ENCODE results near the gene ALDH3A1. TPM values are rescaled to one million over a fixed set of nuclear protein-coding genes. Genes with fewer than 3 reads are reported as not detected.

The ALDH3A1 gene
- total and polyA plus RNA-seq, 2 experiments from 2014 or later: 0.17 to 0.21 TPM

DNA sequence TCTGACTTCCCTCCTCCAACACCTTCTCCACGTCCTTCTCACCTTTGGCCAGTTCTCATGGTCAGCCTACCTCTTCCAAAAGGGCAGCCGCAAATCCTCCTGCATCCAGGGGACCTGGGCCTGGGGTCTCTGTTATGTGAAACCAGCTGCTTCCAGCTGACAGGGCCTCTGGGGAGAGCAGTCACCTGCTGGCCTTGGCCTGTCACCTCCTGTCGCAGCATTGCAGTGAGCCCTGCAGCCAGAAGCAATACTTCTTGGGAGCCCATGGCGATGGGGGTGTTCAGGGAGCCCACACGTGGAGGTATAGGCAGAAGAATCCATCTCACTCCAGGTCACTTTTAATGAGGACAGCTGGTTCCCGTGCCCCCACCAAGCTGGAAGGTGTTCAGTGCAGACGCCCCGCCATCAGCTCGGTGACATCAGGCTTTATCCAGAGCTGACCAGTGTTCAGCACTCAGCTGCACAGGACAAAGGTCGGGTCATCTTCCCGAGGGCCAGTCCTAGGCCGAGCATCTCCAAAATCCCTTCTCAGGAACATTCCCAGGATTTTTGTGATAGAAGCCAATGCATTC, 30.0 kb downstream of the ALDH3A1 start:
- Histone ChIP-seq H3K9me2 (ENCODE audit: insufficient read depth) (no peaks in the 10 kb centered on the region), H3K27me3 (ENCODE audit: insufficient read depth) (no peaks in the 10 kb centered on the region), H3F3A (replicated peaks; ENCODE audit: low read depth) (no peaks in the 10 kb centered on the region), H3K4me1 (ENCODE audit: insufficient read depth) (no peaks in the 10 kb centered on the region), H3K36me3 (ENCODE audit: insufficient read depth) (no peaks in the 10 kb centered on the region), H3K27ac (ENCODE audit: low read depth) (no peak overlapping the region), H3K79me2 (replicated peaks; ENCODE audit: insufficient read depth) (no peaks in the 10 kb centered on the region), H4K20me1 (replicated peaks; ENCODE audit: insufficient read depth) (no peaks in the 10 kb centered on the region), H3K4me2 (no peak overlapping the region), H3K4me3 (no peak overlapping the region), H2AFZ (no peak overlapping the region)
- Mint-ChIP-seq H3K4me3 (no peak overlapping the region), H3K4me1 (peaks cover 11% of the 10 kb centered on the region), H3K27ac (no peak overlapping the region), H3K36me3 (ENCODE audit: low read depth) (no peaks in the 10 kb centered on the region), H3K27me3 (ENCODE audit: insufficient read depth, low read depth, poor library complexity) (peaks cover 13% of the 10 kb centered on the region), H3K9me3 (no peaks in the 10 kb centered on the region; the same call in 2 of the 3 replicates)
- ATAC-seq: no peak
- TF ChIP-seq, protein P1, sequence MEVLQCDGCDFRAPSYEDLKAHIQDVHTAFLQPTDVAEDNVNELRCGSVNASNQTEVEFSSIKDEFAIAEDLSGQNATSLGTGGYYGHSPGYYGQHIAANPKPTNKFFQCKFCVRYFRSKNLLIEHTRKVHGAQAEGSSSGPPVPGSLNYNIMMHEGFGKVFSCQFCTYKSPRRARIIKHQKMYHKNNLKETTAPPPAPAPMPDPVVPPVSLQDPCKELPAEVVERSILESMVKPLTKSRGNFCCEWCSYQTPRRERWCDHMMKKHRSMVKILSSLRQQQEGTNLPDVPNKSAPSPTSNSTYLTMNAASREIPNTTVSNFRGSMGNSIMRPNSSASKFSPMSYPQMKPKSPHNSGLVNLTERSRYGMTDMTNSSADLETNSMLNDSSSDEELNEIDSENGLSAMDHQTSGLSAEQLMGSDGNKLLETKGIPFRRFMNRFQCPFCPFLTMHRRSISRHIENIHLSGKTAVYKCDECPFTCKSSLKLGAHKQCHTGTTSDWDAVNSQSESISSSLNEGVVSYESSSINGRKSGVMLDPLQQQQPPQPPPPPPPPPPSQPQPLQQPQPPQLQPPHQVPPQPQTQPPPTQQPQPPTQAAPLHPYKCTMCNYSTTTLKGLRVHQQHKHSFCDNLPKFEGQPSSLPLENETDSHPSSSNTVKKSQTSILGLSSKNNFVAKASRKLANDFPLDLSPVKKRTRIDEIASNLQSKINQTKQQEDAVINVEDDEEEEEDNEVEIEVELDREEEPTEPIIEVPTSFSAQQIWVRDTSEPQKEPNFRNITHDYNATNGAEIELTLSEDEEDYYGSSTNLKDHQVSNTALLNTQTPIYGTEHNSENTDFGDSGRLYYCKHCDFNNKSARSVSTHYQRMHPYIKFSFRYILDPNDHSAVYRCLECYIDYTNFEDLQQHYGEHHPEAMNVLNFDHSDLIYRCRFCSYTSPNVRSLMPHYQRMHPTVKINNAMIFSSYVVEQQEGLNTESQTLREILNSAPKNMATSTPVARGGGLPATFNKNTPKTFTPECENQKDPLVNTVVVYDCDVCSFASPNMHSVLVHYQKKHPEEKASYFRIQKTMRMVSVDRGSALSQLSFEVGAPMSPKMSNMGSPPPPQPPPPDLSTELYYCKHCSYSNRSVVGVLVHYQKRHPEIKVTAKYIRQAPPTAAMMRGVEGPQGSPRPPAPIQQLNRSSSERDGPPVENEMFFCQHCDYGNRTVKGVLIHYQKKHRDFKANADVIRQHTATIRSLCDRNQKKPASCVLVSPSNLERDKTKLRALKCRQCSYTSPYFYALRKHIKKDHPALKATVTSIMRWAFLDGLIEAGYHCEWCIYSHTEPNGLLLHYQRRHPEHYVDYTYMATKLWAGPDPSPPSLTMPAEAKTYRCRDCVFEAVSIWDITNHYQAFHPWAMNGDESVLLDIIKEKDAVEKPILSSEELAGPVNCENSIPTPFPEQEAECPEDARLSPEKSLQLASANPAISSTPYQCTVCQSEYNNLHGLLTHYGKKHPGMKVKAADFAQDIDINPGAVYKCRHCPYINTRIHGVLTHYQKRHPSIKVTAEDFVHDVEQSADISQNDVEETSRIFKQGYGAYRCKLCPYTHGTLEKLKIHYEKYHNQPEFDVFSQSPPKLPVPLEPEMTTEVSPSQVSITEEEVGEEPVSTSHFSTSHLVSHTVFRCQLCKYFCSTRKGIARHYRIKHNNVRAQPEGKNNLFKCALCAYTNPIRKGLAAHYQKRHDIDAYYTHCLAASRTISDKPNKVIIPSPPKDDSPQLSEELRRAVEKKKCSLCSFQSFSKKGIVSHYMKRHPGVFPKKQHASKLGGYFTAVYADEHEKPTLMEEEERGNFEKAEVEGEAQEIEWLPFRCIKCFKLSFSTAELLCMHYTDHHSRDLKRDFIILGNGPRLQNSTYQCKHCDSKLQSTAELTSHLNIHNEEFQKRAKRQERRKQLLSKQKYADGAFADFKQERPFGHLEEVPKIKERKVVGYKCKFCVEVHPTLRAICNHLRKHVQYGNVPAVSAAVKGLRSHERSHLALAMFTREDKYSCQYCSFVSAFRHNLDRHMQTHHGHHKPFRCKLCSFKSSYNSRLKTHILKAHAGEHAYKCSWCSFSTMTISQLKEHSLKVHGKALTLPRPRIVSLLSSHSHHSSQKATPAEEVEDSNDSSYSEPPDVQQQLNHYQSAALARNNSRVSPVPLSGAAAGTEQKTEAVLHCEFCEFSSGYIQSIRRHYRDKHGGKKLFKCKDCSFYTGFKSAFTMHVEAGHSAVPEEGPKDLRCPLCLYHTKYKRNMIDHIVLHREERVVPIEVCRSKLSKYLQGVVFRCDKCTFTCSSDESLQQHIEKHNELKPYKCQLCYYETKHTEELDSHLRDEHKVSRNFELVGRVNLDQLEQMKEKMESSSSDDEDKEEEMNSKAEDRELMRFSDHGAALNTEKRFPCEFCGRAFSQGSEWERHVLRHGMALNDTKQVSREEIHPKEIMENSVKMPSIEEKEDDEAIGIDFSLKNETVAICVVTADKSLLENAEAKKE (CRISPR knock-in tag; IDR thresholded peaks at IDR 0.05): no peak
- TF ChIP-seq ZNF114 (CRISPR knock-in tag; IDR thresholded peaks at IDR 0.05): no peak
- TF ChIP-seq JUNB (IDR thresholded peaks at IDR 0.05; ENCODE audit: unreplicated experiment): no peak
- TF ChIP-seq ZNF331 (CRISPR knock-in tag; IDR thresholded peaks at IDR 0.05; ENCODE audit: low read depth): no peak
- no peak for TF ChIP-seq CREB1 (CRISPR knock-in tag; IDR thresholded peaks at IDR 0.05; ENCODE audit: low read depth)
- no peak for TF ChIP-seq EZH2 (IDR thresholded peaks at IDR 0.05; ENCODE audit: low read depth, unreplicated experiment)
- TF ChIP-seq STAT1 (IDR thresholded peaks at IDR 0.05; ENCODE audit: unreplicated experiment): no peak
- TF ChIP-seq, protein P2, sequence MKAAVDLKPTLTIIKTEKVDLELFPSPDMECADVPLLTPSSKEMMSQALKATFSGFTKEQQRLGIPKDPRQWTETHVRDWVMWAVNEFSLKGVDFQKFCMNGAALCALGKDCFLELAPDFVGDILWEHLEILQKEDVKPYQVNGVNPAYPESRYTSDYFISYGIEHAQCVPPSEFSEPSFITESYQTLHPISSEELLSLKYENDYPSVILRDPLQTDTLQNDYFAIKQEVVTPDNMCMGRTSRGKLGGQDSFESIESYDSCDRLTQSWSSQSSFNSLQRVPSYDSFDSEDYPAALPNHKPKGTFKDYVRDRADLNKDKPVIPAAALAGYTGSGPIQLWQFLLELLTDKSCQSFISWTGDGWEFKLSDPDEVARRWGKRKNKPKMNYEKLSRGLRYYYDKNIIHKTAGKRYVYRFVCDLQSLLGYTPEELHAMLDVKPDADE (IDR thresholded peaks at IDR 0.05): no peak
- no peak for TF ChIP-seq NANOG (IDR thresholded peaks at IDR 0.05; ENCODE audit: borderline replicate concordance)
- TF ChIP-seq, protein P3, sequence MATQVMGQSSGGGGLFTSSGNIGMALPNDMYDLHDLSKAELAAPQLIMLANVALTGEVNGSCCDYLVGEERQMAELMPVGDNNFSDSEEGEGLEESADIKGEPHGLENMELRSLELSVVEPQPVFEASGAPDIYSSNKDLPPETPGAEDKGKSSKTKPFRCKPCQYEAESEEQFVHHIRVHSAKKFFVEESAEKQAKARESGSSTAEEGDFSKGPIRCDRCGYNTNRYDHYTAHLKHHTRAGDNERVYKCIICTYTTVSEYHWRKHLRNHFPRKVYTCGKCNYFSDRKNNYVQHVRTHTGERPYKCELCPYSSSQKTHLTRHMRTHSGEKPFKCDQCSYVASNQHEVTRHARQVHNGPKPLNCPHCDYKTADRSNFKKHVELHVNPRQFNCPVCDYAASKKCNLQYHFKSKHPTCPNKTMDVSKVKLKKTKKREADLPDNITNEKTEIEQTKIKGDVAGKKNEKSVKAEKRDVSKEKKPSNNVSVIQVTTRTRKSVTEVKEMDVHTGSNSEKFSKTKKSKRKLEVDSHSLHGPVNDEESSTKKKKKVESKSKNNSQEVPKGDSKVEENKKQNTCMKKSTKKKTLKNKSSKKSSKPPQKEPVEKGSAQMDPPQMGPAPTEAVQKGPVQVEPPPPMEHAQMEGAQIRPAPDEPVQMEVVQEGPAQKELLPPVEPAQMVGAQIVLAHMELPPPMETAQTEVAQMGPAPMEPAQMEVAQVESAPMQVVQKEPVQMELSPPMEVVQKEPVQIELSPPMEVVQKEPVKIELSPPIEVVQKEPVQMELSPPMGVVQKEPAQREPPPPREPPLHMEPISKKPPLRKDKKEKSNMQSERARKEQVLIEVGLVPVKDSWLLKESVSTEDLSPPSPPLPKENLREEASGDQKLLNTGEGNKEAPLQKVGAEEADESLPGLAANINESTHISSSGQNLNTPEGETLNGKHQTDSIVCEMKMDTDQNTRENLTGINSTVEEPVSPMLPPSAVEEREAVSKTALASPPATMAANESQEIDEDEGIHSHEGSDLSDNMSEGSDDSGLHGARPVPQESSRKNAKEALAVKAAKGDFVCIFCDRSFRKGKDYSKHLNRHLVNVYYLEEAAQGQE (IDR thresholded peaks at IDR 0.05; ENCODE audit: unreplicated experiment): no peak
- TF ChIP-seq EZH2phosphoT487 (IDR thresholded peaks at IDR 0.05; ENCODE audit: unreplicated experiment): no peak
- no peak for TF ChIP-seq POLR2AphosphoS5 (IDR thresholded peaks at IDR 0.05; ENCODE audit: low read depth)
- TF ChIP-seq, protein P4, sequence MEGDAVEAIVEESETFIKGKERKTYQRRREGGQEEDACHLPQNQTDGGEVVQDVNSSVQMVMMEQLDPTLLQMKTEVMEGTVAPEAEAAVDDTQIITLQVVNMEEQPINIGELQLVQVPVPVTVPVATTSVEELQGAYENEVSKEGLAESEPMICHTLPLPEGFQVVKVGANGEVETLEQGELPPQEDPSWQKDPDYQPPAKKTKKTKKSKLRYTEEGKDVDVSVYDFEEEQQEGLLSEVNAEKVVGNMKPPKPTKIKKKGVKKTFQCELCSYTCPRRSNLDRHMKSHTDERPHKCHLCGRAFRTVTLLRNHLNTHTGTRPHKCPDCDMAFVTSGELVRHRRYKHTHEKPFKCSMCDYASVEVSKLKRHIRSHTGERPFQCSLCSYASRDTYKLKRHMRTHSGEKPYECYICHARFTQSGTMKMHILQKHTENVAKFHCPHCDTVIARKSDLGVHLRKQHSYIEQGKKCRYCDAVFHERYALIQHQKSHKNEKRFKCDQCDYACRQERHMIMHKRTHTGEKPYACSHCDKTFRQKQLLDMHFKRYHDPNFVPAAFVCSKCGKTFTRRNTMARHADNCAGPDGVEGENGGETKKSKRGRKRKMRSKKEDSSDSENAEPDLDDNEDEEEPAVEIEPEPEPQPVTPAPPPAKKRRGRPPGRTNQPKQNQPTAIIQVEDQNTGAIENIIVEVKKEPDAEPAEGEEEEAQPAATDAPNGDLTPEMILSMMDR (conservative IDR thresholded peaks at IDR 0.05; ENCODE audit: low read depth in 2 of 2): no peak
- no peak for DNase-seq (ENCODE audit: low spot score)
